Thymus (tissue), 11 donors: ENCODE results near the gene SLC52A3. TPM values are rescaled to one million over a fixed set of nuclear protein-coding genes. Genes with fewer than 3 reads are reported as not detected.

ENCODE experiments used
- DNase-seq, 9 donors: peaks; one replicate each; pipeline ENCODE4 v3.0.0-alpha.2; 2013; ENCODE audit warnings: low spot score in 9 of 9, low read depth in 6 of 9, missing footprints in 1 of 9
- H3K27ac ChIP-seq, 2 donors: one replicate each; pipeline ENCODE4 v1.5.1; 2013; ENCODE audit warnings: control low read depth in 1 of 2, low read depth in 1 of 2, low read length in 1 of 2, mild to moderate bottlenecking in 1 of 2, moderate library complexity in 1 of 2
- H3K27me3 ChIP-seq, 2 donors: one replicate each; pipeline ENCODE4 v1.5.1; 2013; ENCODE audit warnings: low read length in 1 of 2; ENCODE audit not compliant: control insufficient read depth in 2 of 2, insufficient read depth in 1 of 2
- H3K36me3 ChIP-seq, 2 donors: one replicate each; pipeline ENCODE4 v1.5.1; 2013; ENCODE audit warnings: low read length in 1 of 2, mild to moderate bottlenecking in 1 of 2, moderate library complexity in 1 of 2; ENCODE audit not compliant: control insufficient read depth in 2 of 2, insufficient read depth in 2 of 2
- H3K4me1 ChIP-seq, 2 donors: one replicate each; pipeline ENCODE4 v1.5.1; 2013; ENCODE audit warnings: low read length in 2 of 2; ENCODE audit not compliant: control insufficient read depth in 2 of 2, insufficient read depth in 2 of 2
- H3K4me3 ChIP-seq, 2 donors: one replicate each; pipeline ENCODE4 v1.5.1; 2013; ENCODE audit warnings: low read length in 2 of 2, control low read depth in 1 of 2, mild to moderate bottlenecking in 1 of 2
- H3K9me3 ChIP-seq, 2 donors: one replicate each; pipeline ENCODE4 v1.5.1; 2013; ENCODE audit warnings: low read length in 1 of 2, mild to moderate bottlenecking in 1 of 2; ENCODE audit not compliant: control insufficient read depth in 2 of 2, insufficient read depth in 1 of 2
- WGBS: extraction: QIAGEN DNeasy Blood & Tissue Kit; methylation state at CpG from one replicate; pipeline ENCODE4 v1.1.7; 2013; 5-methylcytosine and 5-hydroxymethylcytosine counted together
- polyA plus RNA-seq: library from polyadenylated mRNA; stranded (reverse); fragments of 200-250 nt; gene quantifications from one replicate; pipeline ENCODE4 v1.2.3, GENCODE V29; 2013
- total RNA-seq: library from RNA; stranded (reverse); fragments of 120-200 nt; gene quantifications from one replicate; pipeline ENCODE4 v1.2.4, GENCODE V29; 2013
- donor health status: healthy.

SLC52A3 gene
- total and polyA plus RNA-seq, 2 donors = 0.05 to 0.37 TPM

DNA sequence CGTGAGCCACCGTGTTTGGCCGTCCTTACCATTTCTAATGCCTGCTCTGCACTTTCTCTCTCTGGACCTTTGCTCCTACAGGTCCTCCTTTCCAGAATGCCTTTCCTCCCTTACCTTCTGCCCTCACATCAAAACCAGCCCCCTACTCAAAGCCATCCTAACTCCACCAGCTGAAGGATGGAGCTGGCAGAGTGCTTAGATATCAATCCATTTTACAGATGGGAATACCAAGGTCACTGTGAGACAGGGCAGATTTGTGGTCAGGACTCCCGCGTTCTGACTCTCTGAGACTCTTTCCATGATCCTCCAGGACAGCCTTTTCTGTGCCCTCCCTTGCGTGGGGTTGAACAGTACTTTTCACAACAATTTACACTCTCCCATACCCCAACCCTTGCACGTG, 51.0 kb downstream of the SLC52A3 start:
- DNase-seq = no peak
- no peak overlapping the region for H3K27ac ChIP-seq
- no peaks in the 10 kb centered on the region for H3K27me3 ChIP-seq
- H3K4me3 ChIP-seq = no peak overlapping the region
- WGBS = 88% methylated on average over 7 of the region's 7 CpGs
- H3K9me3 ChIP-seq = no peaks in the 10 kb centered on the region
- H3K4me1 ChIP-seq = no peaks in the 10 kb centered on the region
- H3K36me3 ChIP-seq = no peaks in the 10 kb centered on the region

DNA sequence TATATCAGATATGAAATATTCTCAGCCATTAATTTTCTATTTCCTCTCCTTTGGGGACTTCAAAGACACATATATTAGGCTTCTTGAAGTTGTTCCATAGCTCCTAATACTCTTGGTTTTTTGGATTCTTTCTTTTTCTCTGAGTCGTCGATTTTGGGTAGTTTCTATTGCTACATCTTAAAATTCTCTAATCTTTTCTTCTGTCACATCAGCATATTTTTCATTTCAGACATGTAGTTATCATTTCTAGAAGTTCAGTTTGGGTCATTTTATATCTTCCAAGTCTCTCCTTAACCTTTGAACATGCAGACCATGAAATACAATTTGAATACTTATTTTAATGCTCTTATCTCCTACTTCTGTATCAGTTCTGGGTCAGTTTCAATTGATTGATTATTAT, 53.8 kb downstream of the SLC52A3 start:
- Histone ChIP-seq H3K27ac (no peak overlapping the region), H3K9me3 (no peaks in the 10 kb centered on the region), H3K4me1 (no peaks in the 10 kb centered on the region), H3K36me3 (no peaks in the 10 kb centered on the region), H3K4me3 (no peak overlapping the region), H3K27me3 (peaks cover 16 to 23% of the 10 kb centered on the region in 2 donors)
- WGBS = 95% methylated on average over 2 of the region's 2 CpGs
- DNase-seq = no peak

DNA sequence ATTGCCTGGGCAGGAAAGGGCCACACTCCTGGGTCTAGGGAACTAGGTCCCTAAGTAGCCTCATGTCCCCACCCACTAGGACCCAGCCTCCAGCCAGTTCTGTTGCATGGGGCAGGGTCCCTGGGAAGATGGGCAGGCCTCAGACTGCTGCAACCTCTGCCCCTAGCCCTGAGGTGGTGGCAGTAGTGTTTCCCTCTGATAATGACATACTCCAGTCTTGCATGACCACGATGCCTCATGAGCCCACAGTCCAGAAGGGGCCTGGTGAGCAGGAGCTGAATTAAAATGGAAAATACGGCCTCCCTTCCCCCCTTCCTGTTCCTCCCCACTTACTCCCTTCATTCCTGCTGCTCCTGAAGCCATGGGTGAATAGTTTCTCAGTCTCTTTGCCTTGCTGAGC, 56.7 kb downstream of the SLC52A3 start:
- peaks cover 21 to 33% of the 10 kb centered on the region in 2 donors for H3K27me3 ChIP-seq
- H3K4me1 ChIP-seq = no peaks in the 10 kb centered on the region
- 81% methylated on average over 2 of the region's 2 CpGs for WGBS
- H3K4me3 ChIP-seq = no peak overlapping the region
- no peaks in the 10 kb centered on the region for H3K36me3 ChIP-seq
- H3K9me3 ChIP-seq = no peaks in the 10 kb centered on the region
- H3K27ac ChIP-seq = no peak overlapping the region
- no peak for DNase-seq

DNA sequence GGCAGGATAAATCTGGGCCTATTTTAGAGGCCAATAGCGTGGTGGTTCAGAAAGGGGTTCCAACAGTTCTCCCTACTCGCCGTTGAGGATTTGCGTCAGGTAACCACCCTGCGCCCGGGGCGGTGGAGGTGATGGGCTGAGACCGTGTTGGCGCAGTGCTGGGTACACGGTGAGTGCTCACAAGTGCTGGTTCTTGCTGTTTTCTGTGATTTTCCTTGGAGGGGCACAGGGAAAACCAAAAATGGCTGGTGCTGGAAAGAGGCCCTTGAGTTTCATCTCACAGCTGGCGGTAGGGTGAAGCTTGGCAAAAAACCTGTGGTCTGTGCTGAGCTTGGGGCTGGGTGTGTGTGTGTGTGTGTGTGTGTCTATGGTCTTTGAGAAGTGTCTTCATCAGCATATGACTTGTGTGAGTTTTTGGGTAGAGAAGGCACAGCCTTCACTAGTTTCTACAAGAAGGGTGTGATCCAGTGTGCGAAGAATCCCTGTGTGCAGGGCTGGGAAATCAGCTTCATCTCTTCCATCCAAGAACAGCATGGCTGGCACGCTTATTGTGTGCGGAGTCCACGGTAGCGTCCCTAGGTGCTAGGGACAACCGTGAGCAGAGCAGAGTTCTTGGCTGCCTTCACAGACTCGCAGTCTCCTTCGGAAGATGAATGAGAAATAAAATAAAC, 57.4 kb downstream of the SLC52A3 start:
- H3K27ac ChIP-seq = no peak overlapping the region
- H3K9me3 ChIP-seq = no peaks in the 10 kb centered on the region
- WGBS = 93% methylated on average over 19 of the region's 19 CpGs
- DNase-seq = no peak
- no peaks in the 10 kb centered on the region for H3K36me3 ChIP-seq
- H3K27me3 ChIP-seq = peaks cover 21 to 33% of the 10 kb centered on the region in 2 donors
- H3K4me1 ChIP-seq = no peaks in the 10 kb centered on the region
- H3K4me3 ChIP-seq = no peak overlapping the region

Other genes with a start within 250 kb of the SLC52A3 start
- gene CSNK2A1, start 224.7 kb downstream of the SLC52A3 start, total RNA-seq = 79.1 TPM
- gene CSNK2A1, start 224.7 kb downstream of the SLC52A3 start, polyA plus RNA-seq = 34.9 TPM
- 0.42 TPM for gene TCF15, start 158.2 kb downstream of the SLC52A3 start, total RNA-seq
- 0.62 TPM for gene TCF15, start 158.2 kb downstream of the SLC52A3 start, polyA plus RNA-seq
- 3.5 TPM for gene SRXN1, start 115.3 kb downstream of the SLC52A3 start, total RNA-seq
- 10.8 TPM for gene SRXN1, start 115.3 kb downstream of the SLC52A3 start, polyA plus RNA-seq
- gene SCRT2, start 92.7 kb downstream of the SLC52A3 start, total RNA-seq = not detected
- under 0.01 TPM for gene SCRT2, start 92.7 kb downstream of the SLC52A3 start, polyA plus RNA-seq
- 7.2 TPM for gene FAM110A, start 65.2 kb upstream of the SLC52A3 start, total RNA-seq
- 15.2 TPM for gene FAM110A, start 65.2 kb upstream of the SLC52A3 start, polyA plus RNA-seq
- gene ANGPT4, start 147.8 kb upstream of the SLC52A3 start, total RNA-seq = under 0.01 TPM
- gene ANGPT4, start 147.8 kb upstream of the SLC52A3 start, polyA plus RNA-seq = 0.34 TPM
- not detected for gene RSPO4, start 233.8 kb upstream of the SLC52A3 start, total RNA-seq
- 0.09 TPM for gene RSPO4, start 233.8 kb upstream of the SLC52A3 start, polyA plus RNA-seq